Measurements from ENCODE around the gene TULP3.

TULP3 gene

DNA sequence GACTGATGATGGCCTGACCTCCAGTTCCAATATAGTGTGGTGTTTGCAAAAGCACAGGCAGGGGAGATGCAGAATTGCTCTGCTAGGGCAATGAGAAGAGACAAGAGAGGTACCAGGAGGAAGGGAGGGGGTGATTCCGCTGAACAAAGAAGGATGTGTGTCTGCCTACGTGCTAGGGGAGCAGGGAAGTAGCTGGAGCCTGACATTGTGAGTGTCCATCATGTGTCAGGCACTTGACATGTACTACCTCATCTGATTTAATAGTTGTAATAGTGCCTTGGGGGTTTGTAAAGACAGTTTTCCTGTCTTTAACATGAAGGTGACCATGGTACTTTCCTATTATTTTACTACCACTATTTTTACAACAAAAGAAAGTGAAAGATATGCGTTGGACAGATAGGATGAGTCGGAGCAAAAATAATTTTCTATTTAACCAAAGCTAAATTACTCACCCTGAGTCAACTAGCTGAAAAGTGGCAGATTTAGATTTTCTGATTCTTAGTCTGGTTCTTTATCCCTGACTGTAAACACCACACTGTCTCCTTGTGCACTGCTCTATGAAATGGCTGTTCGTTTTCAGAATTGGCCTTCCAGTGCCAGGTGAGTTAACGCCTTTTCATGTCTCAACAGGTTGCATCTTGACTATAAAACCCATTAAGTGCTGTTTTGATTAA is 34.8 kb downstream of the TULP3 start:
- no peak for DNase-seq (ENCODE audit: low read depth in 2 of 2)

DNA sequence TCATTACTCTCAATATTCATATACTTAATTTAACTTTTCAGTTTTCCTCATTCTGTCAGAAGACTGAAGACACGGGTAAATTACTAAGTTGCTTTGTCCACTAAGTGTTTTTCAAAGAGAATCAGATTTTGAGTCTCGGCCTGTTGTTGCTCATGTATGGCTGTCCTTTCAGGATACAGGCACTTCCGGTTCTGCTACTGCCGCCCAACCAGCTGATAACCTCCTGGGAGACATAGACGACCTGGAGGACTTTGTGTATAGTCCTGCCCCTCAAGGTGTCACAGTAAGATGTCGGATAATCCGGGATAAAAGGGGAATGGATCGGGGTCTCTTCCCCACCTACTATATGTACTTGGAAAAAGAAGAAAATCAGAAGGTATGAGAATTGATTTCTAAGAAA is 40.2 kb downstream of the TULP3 start:
- DNase-seq (ENCODE audit: low read depth in 2 of 2): no peak

DNA sequence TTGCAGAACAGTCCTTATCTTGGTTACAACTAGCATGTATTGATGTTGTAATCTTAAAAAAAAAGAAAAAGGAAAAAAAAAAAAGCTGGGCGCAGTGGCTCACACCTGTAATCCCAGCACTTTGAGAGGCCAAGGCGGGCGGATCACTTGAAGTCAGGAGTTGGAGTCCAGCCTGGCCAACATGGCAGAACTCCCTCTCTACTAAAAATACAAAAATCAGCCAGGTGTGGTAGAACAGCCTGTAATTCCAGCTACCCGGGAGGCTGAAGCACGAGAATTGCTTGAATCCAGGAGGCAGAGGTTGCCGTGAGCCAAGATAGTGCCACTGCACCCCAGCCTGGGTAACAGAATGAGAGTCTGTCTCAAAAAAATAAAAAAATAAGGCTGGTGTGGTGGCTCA is 42.9 kb downstream of the TULP3 start:
- DNase-seq (ENCODE audit: low read depth in 2 of 2): no peak

DNA sequence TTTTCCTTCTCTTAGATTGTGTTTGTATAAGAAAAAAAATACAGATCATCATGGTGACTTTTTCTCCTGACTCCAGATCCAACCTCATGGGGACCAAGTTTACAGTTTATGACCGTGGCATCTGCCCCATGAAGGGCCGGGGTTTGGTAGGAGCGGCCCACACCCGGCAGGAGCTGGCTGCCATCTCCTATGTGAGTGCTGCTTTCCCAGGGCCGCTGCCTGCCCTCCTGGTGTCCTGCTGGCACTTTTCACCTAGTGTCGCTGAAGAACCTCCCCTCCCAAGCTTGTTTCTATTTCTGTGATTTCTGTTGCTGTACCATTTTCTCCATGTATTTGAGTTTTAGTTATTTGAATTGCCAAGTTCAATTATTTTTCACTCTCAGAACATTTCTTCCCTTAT is 43.7 kb downstream of the TULP3 start:
- DNase-seq (ENCODE audit: low read depth in 2 of 2): no peak

DNA sequence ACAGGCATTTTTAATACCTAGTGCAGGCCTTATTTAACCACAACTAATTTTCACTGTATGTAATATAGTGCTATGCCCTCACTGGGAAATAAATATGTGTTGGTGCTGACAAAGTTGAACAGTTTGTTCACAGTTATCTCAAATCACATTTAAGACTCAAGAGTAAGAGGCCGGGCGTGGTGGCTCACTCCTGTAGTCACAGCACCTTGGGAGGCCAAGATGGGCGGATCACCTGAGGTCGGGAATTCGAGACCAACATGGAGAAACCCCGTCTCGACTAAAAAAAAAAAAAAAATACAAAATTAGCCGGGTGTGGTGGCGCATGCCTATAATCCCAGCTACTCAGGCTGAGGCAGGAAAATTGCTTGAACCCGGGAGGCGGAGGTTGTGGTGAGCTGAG is 45.6 kb downstream of the TULP3 start:
- no peak for DNase-seq (ENCODE audit: low read depth in 2 of 2)

DNA sequence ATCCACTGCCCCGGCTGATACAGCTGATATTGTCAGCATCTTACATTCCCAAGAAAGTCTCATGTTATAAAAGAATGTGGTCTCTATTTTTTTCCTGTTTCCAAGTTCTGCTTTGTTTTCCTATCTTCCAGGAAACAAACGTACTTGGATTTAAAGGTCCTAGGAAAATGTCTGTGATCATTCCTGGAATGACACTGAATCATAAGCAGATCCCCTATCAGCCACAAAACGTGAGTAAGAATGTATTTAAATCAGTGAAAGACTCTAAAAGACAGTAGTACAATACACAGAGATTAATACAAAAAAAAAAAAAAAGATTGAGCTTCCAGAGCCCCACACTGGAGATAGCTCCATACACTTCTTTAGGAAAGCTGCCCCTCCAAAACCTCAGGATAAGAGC is 46.8 kb downstream of the TULP3 start:
- no peak for DNase-seq (ENCODE audit: low read depth in 2 of 2)

DNA sequence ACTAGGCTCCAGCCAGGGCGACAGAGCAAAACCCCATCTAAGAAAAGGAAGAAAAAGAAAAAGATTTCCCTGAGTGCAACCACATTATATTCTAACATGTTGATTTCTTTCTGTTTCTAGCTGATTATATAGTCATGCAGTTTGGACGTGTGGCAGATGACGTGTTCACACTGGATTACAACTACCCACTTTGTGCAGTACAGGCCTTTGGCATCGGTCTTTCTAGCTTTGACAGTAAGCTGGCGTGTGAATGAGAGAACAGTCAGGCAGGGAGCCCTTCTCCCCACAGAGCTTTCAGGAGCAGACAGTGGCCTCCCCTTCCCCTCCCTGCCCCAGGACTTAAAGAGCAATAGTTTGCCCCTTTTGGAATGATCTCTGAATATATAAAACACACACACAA is 48.5 kb downstream of the TULP3 start:
- no peak for DNase-seq (ENCODE audit: low read depth in 2 of 2)

DNA sequence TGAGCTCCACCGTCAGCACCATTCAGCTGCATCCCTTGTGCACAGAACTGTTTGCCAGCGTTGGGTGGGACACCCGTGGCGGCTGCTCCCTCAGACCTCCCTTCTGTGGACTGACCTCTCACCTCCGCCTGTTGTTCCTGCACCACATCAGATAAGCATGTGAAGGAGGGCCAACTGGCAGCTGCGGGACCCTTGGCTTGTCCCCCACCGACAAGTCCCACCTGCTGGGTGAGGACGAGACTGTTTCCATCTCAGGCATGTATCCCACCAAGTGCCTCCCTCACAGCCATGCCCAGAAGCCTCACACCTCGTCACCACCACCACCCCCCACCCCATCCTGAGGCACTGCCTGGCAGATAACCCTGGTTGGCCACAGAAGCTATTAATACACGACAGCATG is 49.9 kb downstream of the TULP3 start:
- no peak for DNase-seq (ENCODE audit: low read depth in 2 of 2)

DNA sequence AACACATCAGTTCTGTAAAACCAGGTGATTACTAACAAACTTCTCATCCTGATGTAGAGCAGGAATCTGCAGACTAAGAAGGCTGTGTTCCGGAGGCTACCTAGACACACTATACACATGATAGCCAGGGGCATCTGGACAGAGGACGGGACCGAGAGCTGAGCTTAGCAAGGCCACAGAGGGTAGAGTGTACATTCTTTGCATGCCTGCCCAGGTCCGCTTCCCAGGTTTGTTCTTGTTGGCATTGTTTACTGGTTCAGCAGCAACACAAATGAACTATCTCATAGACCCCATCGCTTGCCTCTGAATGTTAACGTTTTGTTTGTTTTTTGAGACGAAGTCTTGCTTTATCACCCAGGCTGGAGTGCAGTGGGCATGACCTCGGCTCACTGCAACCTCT is 50.8 kb downstream of the TULP3 start:
- DNase-seq (ENCODE audit: low read depth in 2 of 2): no peak

DNA sequence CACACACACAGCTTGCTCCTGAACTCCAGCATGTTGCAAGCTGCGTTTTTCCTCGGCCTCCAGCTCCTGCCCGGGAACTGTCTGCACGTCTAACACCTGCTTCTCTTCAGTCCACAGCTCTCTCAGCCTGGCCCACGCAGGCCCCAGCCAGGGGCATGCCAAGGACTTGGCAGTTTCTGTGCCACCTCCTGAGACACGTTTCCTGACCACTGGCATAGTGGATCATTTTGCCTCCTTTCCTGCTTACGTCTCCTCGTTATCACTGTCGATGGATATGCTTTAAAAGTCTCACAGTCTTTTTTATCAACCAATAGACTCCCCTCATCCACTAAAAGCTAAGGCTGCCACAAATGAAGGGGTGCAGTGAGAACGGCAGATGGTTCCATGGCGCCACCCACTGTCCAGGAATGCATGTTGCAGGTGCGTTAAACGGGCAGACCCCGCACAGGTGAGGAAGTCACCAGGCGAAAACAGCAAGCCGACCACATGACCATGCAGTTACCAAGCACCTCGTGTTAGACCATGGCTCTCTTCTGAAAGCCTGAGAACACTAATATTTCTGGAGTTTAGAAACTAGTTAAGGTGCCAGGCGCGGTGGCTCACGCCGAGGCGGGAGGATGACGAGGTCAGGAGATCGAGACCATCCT is 53.8 kb downstream of the TULP3 start:
- DNase-seq (ENCODE audit: low read depth in 2 of 2): peak in 1 of 2 experiments; percentile 57

DNA sequence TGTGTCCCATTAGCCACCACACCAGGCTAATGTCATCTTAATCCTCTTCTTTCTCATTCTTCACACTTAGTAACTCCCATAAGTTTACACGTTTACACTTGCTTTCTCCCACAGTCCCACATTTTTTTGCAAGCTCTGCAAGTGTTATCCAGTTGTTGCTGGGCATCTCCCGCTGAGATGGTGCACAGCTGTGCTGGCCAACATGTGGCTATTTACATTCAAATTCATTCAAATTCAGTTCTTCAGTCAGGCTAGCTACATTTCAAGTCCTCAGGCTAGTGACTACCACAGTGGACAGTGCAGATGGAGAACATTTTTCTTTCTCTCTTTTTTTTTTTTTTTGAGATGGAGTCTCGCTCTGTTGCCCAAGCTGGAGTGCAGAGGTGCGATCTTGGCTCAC is 58.7 kb downstream of the TULP3 start:
- no peak for DNase-seq (ENCODE audit: low read depth in 2 of 2)

DNA sequence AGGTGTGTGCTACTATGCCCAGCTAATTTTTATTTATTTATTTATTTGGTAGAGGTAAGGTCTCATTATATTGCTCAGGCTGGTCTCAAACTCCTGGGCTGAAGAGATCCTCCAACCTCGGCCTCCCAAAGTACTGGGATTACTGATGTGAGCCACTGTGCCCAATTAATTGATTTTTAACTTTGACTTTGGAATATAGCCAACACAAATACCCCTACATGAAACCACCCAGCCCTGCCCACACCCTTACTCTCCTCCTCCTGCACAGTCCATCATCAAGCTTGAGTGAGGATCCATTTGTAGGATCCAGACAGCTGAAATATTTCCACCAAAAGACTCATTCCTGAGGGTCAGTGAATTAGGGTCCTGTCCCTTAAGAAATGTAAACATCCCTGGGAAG is 65.2 kb downstream of the TULP3 start:
- DNase-seq (ENCODE audit: low read depth in 2 of 2): no peak

DNA sequence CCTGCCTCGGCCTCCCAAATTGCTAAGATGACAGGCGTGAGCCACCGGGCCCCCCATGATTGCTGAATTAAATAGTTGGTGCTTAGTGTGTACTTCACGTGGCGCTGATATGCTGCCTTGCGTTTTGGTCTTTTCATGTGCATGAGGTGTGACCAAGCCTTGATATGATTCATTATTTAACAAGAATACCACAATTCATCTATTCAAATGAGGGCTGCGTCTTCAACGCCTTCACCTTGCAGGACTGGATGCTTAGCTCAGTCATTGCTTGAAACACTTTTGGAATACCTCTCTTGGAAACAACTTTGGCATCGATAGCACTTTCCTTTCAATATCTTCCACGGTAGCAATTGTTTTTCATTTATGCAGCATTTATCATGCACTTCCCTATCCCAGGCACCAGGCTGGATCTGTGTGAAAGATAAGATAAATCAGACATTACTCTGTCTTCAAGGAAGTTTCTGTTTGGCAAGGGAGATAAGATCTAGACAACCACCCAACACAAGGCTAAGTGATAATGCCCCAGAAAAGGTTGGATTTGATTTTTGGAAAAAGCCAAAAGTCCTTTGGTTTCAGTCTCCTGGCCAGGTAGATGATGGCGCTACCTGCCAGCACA is 67.2 kb downstream of the TULP3 start:
- DNase-seq (ENCODE audit: low read depth in 2 of 2): no peak

DNA sequence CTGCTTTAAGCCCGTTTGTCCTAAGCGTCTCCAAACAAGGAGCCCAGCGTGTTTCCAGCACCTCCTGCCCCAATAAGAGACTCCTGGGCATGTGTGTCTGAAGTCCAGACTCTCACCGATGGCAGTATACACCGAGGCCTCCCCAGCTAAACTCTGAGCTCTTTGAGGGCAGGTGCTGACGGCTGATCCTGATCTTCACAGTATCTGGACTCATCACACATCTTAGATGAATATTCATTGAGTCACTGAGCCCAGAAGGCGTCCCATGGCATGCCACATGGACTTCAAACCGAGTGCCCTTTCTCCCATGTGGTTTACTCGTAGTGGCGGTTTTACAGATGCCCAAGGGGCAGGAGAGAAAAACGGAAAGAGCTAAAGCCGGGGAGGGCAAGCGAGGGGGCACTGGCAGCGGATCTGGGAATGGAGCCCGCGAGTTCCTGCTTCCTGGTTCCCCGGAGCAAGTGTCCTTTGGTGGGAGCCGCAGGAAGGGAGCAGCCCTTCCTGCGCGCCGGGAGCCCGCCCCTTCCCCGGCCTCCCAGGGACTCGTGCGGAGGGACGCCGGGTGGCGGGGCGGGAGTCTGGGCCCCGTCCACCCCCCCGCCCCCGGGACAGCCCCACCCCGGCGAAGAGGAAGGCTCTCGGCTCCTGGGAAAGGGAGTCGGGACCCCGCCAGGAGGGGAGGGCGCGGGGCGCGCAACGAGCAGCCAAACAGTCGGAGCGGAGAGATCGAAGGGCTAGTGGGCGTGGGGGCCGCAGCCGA is 67.9 kb downstream of the TULP3 start:
- peak in 1 of 2 experiments; percentile 1 for DNase-seq (ENCODE audit: low read depth in 2 of 2)

DNA sequence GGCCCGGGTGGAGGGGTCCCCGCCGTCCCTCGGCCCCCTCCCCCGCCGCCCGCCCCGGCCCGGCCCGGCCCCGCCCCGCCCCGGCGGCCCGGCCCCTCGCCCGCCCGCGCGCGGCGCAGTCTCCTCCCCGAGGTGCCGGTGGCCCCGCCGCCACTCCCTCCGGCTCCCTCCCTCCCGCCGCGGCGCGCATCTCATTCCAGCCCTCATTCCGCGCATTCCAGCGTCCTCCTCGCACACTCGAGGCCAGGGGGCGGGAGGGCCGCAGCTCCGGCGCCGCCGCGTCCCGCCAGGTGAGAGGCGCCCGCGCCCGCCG is 68.5 kb downstream of the TULP3 start, which contains the start of gene TEAD4:
TEAD4 (plus strand) TSS at position 206 of the 313 bp plus-strand sequence.
- peak in 1 of 2 experiments; percentile 19 for DNase-seq (ENCODE audit: low read depth in 2 of 2)

DNA sequence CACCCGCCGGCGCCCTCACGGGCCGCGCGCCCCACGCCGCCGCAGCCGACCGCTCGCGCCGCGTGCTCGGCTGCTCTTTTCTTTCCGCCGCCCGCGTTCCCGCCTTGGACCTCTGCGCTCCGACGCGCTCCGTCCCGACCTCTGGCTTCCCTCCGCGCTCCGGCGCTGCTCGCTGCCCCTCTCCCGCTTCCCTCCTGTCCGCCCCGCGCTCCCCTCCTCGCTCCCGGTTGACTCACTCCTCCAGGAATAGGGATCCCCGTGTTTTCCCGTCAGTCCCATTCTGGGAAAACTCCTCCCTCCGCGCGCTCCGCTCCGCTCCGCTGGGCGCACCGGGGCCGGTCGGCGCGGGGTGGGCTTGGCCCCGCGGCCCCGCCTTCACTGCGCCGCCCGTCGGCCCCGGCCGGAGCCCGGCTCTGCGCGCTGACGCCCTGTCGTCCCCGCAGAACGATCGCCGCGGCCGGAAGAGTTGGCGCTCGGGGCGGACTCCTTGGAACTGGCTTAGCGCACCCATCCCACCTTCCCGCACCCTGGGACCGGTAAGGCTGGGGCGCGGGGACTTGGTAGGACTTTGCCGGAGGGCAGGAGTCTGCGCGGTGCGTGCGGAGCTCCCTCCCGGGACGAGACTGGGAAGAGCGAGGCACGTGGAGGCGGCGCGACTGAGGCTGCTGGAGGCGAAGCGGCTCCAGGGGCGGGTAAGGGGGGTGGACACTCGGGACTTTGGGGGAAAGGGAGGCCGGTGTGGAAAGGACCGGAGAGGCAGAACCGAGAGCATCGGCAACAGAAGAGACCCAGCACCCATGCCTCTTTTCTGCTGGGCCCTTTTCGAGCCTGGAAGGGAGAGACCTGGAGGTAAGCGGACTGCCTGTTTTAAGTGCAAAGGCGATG is 69.1 kb downstream of the TULP3 start:
- DNase-seq (ENCODE audit: low read depth in 2 of 2): peak in 1 of 2 experiments; percentile 25

DNA sequence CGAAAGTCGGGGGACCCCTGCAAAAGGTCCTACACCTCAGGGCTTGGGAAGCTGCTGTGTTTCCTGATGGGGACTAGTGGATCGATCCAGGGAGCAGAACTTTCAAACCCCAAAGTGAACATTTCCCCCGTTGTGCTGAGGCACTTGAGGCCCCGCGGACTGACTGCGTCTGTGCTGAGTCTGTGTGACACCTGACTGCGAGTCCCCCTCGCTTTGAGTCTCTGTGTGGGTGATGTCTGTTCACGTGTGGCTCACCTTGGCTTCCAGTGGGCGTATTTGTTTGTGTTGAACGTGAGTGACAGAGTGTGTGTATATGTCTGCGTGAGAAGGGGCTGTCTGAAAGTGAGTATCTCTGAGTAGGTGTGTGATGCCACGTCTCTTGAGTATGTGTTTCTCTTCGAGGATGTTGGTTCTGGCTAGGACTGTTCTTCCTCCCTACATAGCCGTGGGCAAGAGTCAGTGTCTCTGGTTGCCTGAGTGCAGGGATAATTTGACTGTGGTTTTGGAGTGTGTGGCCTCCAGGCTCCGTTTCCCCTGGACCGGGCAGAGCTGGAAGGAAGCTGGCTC is 69.8 kb downstream of the TULP3 start:
- DNase-seq (ENCODE audit: low read depth in 2 of 2): peak in 1 of 2 experiments; percentile 2

DNA sequence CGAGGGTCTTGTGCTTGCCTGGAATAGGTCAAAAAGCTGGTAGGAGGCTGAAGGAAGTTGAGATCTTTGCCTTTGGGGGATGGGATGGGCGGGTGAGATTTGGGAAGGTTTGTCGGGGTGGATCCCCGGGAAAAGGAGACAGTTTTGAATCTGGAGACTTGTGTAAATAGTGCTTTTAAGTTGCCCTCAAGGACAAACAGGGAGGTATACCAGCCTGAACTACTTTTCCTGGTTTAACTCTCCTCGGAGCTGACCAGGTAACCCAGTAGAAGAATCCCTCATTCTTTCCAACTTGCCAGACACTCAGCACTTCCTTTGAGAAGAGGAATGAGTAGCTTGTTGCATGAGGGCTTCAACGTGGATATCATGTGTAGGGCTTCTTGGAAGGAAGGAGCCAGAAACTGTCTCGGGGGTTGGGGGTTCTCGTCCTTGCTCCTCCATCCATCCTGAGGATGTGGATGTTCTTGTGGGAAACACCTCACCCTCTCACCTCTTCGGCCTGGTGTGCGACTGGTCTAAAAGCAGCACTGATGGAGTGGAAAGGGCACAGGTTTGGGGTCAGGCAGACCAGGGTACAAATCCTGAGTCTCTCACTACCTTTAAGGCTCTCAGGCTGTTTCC is 70.4 kb downstream of the TULP3 start:
- no peak for DNase-seq (ENCODE audit: low read depth in 2 of 2)

DNA sequence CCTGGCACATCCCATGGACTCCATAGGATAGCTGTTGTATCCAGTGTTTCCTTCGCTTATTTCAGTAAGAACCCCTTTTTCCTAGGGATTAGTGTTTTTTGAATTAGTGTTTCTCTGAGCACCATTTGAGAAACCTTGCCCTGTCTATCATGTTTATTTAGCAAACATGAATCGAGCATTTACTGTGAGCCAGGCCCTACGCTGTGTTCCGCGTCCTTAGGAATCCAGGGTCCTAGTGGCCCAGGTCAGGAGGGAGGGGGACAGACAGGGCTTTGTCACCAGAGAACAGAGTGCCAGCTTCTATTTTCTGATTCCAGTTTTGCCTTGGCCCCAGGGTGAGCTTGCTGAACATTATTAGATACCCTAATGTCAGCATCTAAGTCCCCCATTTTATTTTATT is 71.0 kb downstream of the TULP3 start:
- DNase-seq (ENCODE audit: low read depth in 2 of 2): no peak

DNA sequence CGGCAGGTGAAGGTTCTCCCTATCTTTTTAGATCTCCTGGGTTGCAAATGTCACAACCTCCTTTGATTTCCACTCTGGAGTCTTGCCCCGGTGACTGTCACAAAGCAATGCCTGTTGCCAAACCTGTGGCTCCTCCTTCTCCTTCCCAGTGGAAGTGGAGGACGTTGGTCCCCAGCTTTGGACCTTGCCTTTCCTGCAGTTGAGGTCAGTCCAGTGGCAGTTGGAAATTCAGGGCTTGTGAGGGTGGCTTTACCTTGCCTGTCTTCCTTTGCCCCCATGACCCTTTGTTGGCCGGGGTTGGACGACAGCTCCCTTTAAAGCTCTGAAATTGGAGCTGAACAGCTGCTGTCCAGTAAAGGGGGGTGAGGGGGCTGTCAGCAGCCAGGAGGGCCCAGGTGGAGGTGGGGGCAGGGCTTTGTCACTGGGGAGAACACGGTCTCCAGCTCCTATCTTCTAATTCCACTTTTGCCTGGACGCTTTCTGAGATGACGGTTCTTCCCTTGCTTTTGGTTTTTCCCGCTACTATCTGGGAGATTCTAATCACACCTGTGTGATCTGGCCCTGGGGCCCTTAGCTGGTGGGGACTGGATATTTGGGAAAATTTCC is 72.6 kb downstream of the TULP3 start:
- no peak for DNase-seq (ENCODE audit: low read depth in 2 of 2)
